Heart left ventricle (tissue), 13 donors: ENCODE data around the gene DPH2.

Experiments used
- CTCF ChIP-seq, 12 donors: fragments of 200-600 bp; sonication (generic) in 4 of 12; IDR thresholded peaks; one replicate each; pipeline versions ENCODE4 v1.5.0 to v1.8.0; 2018 to 2022; ENCODE audit warnings: antibody characterized with exemption in 12 of 12, mild to moderate bottlenecking in 5 of 12
- POLR2A ChIP-seq, 2 donors: fragments of 450-650 bp; IDR thresholded peaks; one replicate each; pipeline ENCODE4 v1.6.1; 2017; ENCODE audit warnings: antibody characterized with exemption in 2 of 2, mild to moderate bottlenecking in 2 of 2, moderate library complexity in 2 of 2
- donor health status: ischemic (EF 13 %, LVEDD 7.1; RV severe dilation, severe dysfunction).
- donor health status: DM: no; HTN: yes; CAD: no.
- donor health status: DM: no; HTN: no; CAD: no.
- donor health status: ischemic (EF 25% LVEDD 6.9; RV normal size, moderate dysfunction).
- donor health status: ischemic (EF 25% LVEDD 5.7; RV mildly dilated, moderate dysfunction).
- donor health status: ischemic (EF 35%, LVEDD 5.7; RV mildly dilated, moderate dysfunction).
- donor health status: nonischemic (EF 11% LVEDD 7.7; RV severe dilation, severe dysfunction).
- donor health status: DM: yes; HTN: yes; CAD: no.
- donor health status: PGD.
- donor health status: ischemic (EF 29% LVEDD 5.4; RV normal size, mild dysfunction).
- donor health status: nonischemic (EF 23%, LVEDD 6.1; RV moderate dilation, normal function).

- TF ChIP-seq CTCF (IDR thresholded peaks at IDR 0.05): no peak
- no peak for TF ChIP-seq POLR2A (IDR thresholded peaks at IDR 0.05)
Observed at GRCh38 chr1:43981135-43981491, 11.3 kb downstream of the DPH2 start.
